Panc1 (cell line): Measurements from ENCODE around the gene HNRNPF. TPM values are rescaled to one million over a fixed set of nuclear protein-coding genes. Genes with fewer than 3 reads are reported as not detected.

Experiments
- ATAC-seq: fragments of 200-7000 bp; cut with Tn5 transposase; 2 replicates; pipeline ENCODE4 v1.9.1; 2020; ENCODE audit warnings: mild to moderate bottlenecking, moderate library complexity
- BruUV-seq: library from RNA; stranded (reverse); fragments of 400-500 nt; replicated peaks from 2 replicates; lab custom pipeline; 2021; lab: Mats Ljungman, UMichigan
- CTCF ChIA-PET: fragments of 300-600 bp; sonication (Branson Sonifier 250); formaldehyde crosslinking; loops from one replicate; lab custom pipeline; 2022; ENCODE audit warnings: antibody characterized with exemption; lab: Charles Lee
- POLR2A ChIA-PET: fragments of 300-600 bp; sonication (Branson Sonifier 250); formaldehyde crosslinking; loops from one replicate; lab custom pipeline; 2022; ENCODE audit warnings: antibody characterized with exemption; lab: Charles Lee
- DNase-seq: peaks from one replicate; pipeline ENCODE4 v3.0.0-alpha.2; 2010; ENCODE audit warnings: low read depth, low spot score
- H3K27ac ChIP-seq: 2 replicates; pipeline ENCODE4 v1.5.1; 2011; ENCODE audit warnings: mild to moderate bottlenecking, low read length, inconsistent platforms
- H3K27me3 ChIP-seq: fragments of 200-500 bp; sonication (Bioruptor generic); 2 replicates; pipeline ENCODE4 v1.6.0; 2014; ENCODE audit warnings: low read length, inconsistent platforms; ENCODE audit not compliant: control insufficient read depth, insufficient read depth
- H3K36me3 ChIP-seq: fragments of 200-500 bp; sonication (Bioruptor generic); 2 replicates; pipeline ENCODE4 v1.5.1; 2014; ENCODE audit warnings: inconsistent platforms, mild to moderate bottlenecking, low read length, moderate library complexity; ENCODE audit not compliant: control insufficient read depth, insufficient read depth
- H3K4me1 ChIP-seq: 2 replicates; pipeline ENCODE4 v1.5.1; 2011; ENCODE audit warnings: inconsistent platforms, mild to moderate bottlenecking, low read length, moderate library complexity; ENCODE audit not compliant: control insufficient read depth, insufficient read depth
- H3K4me3 ChIP-seq, 2 experiments: 2 replicates each; pipeline ENCODE4 v1.5.1; 2011 to 2012; ENCODE audit warnings: low read depth in 2 of 2, low read length in 2 of 2, mild to moderate bottlenecking in 2 of 2, inconsistent platforms in 1 of 2, moderate library complexity in 1 of 2
- H3K9me3 ChIP-seq: fragments of 200-500 bp; sonication (Bioruptor generic); 2 replicates; pipeline ENCODE4 v1.5.1; 2014; ENCODE audit warnings: low read depth, mild to moderate bottlenecking, inconsistent platforms, low read length, moderate library complexity; ENCODE audit not compliant: control insufficient read depth, insufficient read depth
- POLR2AphosphoS5 ChIP-seq: IDR thresholded peaks from 2 replicates; pipeline ENCODE4 v1.6.1; 2012; ENCODE audit warnings: mild to moderate bottlenecking, low read depth, low read length, moderate library complexity
- REST ChIP-seq, 2 experiments: IDR thresholded peaks; 2 replicates each; pipeline ENCODE4 v1.6.1; 2011 to 2012; ENCODE audit warnings: low read depth in 2 of 2, control low read depth in 1 of 2, low read length in 1 of 2, mild to moderate bottlenecking in 1 of 2, moderate library complexity in 1 of 2; ENCODE audit not compliant: insufficient read depth in 1 of 2
- SIN3A ChIP-seq: IDR thresholded peaks from 2 replicates; pipeline ENCODE4 v1.6.1; 2012; ENCODE audit warnings: low read depth, mild to moderate bottlenecking, low read length, moderate library complexity, borderline replicate concordance; ENCODE audit not compliant: insufficient read depth
- TCF7L2 ChIP-seq: IDR thresholded peaks from 2 replicates; pipeline ENCODE4 v1.6.1; 2011; ENCODE audit warnings: mild to moderate bottlenecking, low read depth, low read length, inconsistent platforms
- in situ Hi-C: cut with HindIII; loops from 2 replicates; pipeline ENCODE4 v1.10.0; 2016; ENCODE audit warnings: low sequenced_read_pairs, low pct_unique_long_range_greater_than_20kb
- intact Hi-C: fragments of 100-400 bp; cut with micrococcal nuclease; formaldehyde crosslinking; loops from one replicate; pipeline ENCODE4 v1.10.0; 2022; ENCODE audit not compliant: unreplicated experiment
- total RNA-seq: library from RNA; stranded (reverse); gene quantifications from one replicate; pipeline ENCODE4 v1.2.1, GENCODE V29; 2021; ENCODE audit not compliant: unreplicated experiment
- TF ChIP-seq, protein P1 (sequence below): fragments of 450-650 bp; IDR thresholded peaks from 2 replicates; pipeline ENCODE4 v1.5.1; 2017; ENCODE audit warnings: mild to moderate bottlenecking

Gene HNRNPF
- total RNA-seq, 1 experiment from 2014 or later: 466 TPM

DNA sequence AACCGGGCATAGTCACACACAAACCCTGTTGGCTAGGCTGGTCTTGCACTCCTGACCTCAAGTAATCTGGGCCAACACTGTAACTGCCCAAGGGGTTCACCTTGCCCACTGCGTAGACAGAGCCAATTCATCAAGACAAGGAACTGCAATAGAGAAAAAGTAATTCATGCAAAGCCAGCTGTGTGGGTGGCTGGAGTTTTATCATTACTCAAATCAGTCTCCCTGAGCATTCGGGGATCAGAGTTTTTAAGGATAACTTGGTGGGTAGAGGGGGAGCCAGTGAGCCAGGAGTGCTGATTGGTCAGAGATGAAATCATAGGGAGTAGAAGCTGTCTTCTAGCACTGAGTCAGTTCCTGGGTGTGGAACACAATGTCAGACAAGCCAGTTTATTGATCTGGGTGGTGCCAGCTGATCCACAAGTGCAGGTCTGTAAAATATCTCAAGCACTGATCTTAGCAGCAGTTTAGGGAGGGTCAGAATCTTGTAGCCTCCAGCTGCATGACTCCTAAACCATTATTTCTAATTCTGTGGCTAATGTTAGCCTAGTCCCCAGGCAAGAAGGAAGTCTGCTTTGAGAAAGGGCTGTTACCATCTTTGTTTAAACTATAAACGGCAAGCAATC is 53.1 kb downstream of the HNRNPF start:
- DNase-seq (peak; percentile 70), ATAC-seq (peak; percentile 83)
- no peaks in the 10 kb centered on the region for H3K9me3 ChIP-seq
- intact Hi-C loops (no loop called here), in situ Hi-C loops (no loop called here)
- H3K27ac ChIP-seq: no peak overlapping the region
- BruUV-seq: no TSS peak
- no peak overlapping the region for H3K4me3 ChIP-seq
- H3K4me1 ChIP-seq: peaks cover 13% of the 10 kb centered on the region
- ChIA-PET CTCF (interaction anchor here (0.7 to 0.9 kb wide), 2 partner anchors 105 to 124 kb away, joined by 3 to 6 read pairs; no protein-coding TSS in a partner anchor), POLR2A (interaction anchor here (0.6 to 0.7 kb wide), 2 partner anchors 38 to 85 kb away, joined by 3 to 5 read pairs; no protein-coding TSS in a partner anchor)
- TF ChIP-seq POLR2AphosphoS5 (no peak), REST (IDR thresholded peaks at IDR 0.05; ENCODE audit: insufficient read depth in 1 of 2, low read depth in 2 of 2, low read length in 1 of 2) (no peak), TCF7L2 (no peak), SIN3A (no peak)
- TF ChIP-seq, protein P1, sequence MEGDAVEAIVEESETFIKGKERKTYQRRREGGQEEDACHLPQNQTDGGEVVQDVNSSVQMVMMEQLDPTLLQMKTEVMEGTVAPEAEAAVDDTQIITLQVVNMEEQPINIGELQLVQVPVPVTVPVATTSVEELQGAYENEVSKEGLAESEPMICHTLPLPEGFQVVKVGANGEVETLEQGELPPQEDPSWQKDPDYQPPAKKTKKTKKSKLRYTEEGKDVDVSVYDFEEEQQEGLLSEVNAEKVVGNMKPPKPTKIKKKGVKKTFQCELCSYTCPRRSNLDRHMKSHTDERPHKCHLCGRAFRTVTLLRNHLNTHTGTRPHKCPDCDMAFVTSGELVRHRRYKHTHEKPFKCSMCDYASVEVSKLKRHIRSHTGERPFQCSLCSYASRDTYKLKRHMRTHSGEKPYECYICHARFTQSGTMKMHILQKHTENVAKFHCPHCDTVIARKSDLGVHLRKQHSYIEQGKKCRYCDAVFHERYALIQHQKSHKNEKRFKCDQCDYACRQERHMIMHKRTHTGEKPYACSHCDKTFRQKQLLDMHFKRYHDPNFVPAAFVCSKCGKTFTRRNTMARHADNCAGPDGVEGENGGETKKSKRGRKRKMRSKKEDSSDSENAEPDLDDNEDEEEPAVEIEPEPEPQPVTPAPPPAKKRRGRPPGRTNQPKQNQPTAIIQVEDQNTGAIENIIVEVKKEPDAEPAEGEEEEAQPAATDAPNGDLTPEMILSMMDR: no peak; the same call in 1 of the 2 replicates
- no peaks in the 10 kb centered on the region for H3K27me3 ChIP-seq
- no peaks in the 10 kb centered on the region for H3K36me3 ChIP-seq

DNA sequence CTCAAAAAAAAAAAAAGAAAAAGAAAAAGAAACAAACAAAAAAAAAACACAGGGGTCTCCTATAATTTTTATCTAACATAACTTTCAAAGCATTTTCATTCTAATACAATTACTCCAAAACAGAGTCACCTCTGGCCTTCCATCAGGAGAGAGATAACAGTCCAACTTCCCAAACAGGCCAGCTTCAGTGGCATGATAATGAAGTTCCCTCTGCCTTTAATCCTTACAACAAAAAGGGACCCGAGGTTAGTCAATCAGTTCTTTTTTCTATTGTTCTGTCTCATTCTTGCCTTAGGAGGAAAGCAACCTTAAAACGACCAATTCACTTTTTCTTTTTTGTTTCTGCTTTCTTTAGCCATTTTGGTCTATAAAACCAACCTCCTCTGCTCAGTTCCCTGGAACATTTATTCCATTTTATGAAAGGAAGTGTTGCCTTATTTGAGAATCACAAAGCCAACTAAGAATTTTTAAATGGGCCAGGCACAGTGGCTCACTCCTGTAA is 54.1 kb downstream of the HNRNPF start:
- H3K9me3 ChIP-seq: no peaks in the 10 kb centered on the region
- no peaks in the 10 kb centered on the region for H3K36me3 ChIP-seq
- intact Hi-C loops (no loop called here), in situ Hi-C loops (no loop called here)
- no TSS peak for BruUV-seq
- TF ChIP-seq TCF7L2: no peak
- TF ChIP-seq, protein P1: no peak
- no peak for TF ChIP-seq REST (IDR thresholded peaks at IDR 0.05; ENCODE audit: insufficient read depth in 1 of 2, low read depth in 2 of 2, low read length in 1 of 2)
- TF ChIP-seq SIN3A: no peak
- no peak for TF ChIP-seq POLR2AphosphoS5
- ATAC-seq (no peak), DNase-seq (no peak)
- peaks cover 13% of the 10 kb centered on the region for H3K4me1 ChIP-seq
- no peak overlapping the region for H3K27ac ChIP-seq
- no peak overlapping the region for H3K4me3 ChIP-seq
- ChIA-PET POLR2A (no interaction called here), CTCF (interaction anchor here (0.7 kb wide), 3 partner anchors 23 to 123 kb away, joined by 3 to 12 read pairs (median 6); no protein-coding TSS in a partner anchor)
- no peaks in the 10 kb centered on the region for H3K27me3 ChIP-seq
